NCI-H1436 treated with DMSO at 0.1 percent for 48 hours (cell line): ENCODE results near the gene TMEM184A.
"Not testable (repeated sequence)": the region's sequence is repeated elsewhere in the genome, so short reads cannot be mapped to it uniquely, and the experiment has no call there.

Experiments used
- DNase-seq: peaks from one replicate; lab custom pipeline; 2025; lab: John Stamatoyannopoulos, UW

TMEM184A gene

DNA sequence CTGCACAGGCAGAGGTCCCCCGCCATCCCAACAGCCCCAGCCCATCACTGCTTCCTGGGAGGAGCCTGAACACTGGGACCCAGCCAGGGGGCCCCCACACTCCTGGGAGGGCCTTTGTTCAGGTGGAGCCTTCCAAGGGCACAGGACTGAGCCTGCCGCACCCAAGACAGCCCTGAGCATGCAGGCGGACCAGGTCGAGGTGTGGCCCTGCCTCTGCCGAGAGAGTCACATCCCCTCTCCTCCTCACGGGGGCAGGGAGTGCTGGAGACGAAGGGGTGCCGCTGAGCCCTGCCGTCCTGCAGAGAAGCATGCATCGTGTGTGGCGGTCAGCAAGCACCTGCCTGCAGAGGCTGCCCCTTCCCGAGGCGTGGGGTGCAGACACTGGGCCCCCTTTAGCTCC, 32.8 kb downstream of the TMEM184A start:
- DNase-seq: no peak

GRCh38 chr7:1521456-1521855, 34.5 kb downstream of the TMEM184A start:
- no peak for DNase-seq

- no peak for DNase-seq
These were observed 35.3 kb downstream of the TMEM184A start for GRCh38 chr7:1520539-1521234.

DNA sequence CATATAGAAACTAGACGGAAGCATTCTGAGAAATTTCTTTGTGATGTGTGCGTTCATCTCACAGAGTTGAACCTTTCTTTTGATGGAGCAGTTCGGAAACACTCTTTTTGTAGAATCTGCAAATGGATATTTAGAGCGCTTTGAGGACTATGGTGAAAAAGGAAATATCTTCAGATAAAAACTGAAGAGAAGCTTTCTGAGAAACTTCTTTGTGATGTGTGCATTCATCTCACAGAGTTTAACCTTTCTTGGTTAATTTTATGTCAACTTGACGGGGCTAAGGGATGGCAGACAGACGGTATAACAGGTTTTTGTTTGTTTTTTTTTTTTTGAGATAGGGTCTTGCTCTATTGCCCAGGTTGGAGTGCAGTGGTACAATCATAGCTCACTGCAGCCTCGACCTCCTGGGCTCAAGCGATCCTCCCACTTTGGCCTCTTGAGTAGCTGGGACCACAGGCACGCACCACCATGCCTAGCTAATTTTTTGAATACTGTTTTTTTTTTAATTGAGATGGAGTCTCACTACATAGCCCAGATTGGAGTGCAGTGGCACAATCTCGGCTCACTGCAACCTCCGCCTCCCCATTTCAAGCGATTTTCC, 36.6 kb downstream of the TMEM184A start:
- DNase-seq: not testable (repeated sequence)

DNA sequence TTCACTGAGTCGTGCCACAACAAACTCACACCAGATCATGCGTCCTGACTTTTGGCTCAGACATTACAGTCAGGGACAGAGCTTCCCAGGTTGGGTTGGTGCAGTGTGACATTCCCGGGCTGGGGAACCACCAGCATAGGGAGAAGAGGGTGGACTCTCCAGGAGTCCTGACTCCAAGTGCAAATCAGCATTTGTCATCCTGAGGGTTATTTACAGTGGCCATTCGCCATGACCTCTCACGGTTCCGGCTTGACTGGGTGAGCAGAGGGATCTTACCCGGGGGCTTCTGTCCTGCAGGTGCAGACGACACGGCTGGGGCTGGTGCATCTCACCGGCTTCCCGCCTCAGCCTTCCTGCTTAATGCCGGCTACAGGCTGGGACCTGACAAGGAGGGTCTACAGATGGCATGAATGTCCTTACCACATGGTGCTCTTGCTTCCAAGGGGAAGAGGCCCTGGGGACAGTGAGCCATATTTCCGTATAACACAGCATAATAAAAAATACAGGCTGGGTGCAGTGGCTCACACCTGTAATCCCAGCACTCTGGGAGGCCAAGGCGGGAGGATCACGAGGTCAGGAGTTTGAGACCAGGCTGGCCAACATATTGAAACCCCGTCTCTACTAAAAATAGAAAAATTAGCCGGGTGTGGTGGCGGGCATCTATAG, 39.3 kb downstream of the TMEM184A start:
- no peak for DNase-seq

DNA sequence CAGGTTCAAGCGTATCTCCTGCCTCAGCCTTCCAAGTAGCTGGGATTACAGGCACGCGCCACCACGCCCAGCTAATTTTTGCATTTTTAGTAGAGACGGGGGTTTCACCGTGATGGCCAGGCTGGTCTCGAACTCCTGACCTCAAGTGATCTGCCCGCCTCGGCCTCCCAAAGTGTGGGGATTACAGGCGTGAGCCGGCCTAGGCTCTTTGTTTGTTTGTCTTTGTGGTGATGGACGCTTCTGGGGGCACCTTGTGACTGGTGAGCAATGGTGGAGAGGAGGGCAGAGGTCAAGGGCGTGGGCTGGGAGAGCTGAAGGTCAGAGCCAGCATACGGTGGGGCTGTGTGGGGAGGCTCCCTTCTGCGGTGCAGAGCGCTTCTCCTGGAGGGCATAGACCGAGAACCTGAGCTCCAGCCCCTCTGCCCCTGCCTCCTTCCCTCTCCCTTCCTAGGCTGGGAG, 40.5 kb downstream of the TMEM184A start:
- DNase-seq: not testable (repeated sequence)

DNA sequence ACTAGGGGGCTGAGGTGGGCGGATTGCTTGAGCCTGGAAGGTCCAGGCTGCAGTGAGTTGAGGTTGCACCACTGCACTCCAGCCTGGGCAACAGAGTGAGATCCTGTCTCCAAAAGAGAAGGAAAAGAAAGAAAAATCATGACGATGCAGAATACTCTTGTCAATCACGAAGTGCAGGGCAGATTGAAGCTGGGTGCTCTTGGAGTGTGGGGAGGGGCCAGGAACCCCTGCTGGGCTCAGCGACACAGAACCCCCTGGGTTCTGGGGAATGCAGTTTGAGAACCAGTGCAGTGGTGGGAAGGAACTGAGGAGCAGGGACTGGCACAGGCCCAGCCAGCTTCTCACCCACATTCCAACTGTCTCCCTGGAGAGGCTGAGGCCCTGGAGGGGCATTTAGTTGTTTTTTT, 41.0 kb downstream of the TMEM184A start:
- DNase-seq: no peak

DNA sequence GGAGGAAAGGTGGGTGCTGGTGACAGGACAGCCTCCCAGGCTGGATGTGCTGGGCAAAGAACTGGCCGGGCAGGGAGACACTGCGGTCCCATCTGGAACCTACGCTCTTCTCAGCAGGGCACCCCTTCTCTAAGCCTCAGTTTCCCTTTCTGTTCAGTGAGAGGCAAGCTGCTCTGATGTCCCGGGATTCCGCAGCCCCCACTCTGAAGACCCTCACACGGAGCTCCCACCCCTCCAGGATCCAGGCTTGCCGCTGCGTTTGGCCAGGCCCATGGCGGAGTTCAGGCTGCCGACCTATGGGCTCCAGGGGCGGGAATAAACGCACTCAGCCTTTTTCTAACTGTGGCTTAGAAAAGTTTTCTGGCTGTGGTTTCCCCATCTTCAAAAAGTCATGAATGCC, 41.6 kb downstream of the TMEM184A start:
- no peak for DNase-seq

DNA sequence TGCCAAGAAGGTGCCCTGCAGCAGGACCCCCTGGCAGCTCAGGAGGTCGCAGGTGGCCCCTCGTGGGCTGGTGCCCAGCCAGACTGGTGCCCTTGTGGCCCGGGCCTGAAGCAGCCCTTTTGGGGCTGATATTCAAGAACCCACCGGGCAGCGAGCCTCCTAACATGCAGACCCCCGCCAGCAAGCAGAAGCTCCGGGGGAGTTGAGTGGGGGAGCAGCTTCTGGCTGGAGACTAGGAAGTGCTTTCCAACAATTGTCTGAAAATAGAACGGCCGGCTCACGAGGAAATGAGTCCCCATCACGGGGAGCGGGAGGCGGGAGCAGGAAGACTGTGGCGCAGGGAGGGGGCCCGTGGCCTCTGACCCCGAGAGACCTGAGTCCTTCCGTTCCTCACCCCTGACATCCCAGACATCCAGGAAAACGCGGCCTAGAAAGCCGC, 42.3 kb downstream of the TMEM184A start:
- no peak for DNase-seq

GRCh38 chr7:1512781-1513656, 43.0 kb downstream of the TMEM184A start:
- no peak for DNase-seq

DNA sequence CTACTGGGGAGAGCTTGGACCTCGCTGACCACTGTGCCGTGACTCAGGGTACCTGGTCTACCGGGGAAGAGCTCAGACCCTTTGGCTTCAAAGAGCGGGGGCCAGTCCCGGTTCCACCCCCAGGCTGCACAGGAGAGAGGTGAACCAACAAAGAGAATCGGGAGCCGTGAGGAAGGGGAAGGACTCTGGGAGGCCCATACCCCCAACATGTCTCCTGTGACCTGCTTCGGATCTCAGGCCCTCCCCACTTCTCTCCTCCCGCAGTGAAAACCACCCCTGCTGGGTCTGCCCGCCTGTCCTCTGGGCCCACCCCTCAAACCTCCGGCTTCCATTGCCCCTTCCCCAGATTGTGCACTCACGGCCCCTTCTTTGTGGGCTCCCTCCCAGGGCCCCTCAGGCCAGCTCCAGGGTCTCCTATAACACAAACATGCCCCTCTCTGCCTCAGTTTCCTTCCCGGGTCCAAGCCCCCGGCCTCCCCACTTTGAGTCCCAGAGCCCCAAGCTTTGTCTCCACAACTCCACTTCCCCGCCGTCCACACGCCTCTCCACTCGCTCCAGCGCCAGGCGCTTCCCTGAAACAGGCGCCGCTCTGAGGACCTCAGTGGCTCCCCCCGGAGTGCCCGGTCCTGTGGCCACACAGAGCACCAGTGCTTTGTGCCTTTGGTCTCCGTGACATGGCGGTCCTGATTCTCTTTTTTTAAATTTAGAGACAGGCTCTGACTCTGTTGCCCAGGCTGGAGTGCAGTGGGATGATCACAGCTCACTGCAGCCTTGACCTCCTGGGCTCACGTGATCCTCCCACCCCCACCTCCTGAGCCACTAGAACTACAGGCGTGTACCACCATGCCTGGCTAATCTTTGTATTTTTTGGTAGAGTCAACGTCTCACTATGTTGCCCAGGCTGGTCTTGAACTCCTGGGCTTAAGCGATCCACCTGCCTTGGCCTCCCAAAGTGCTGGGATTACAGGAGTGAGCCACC, 44.3 kb downstream of the TMEM184A start:
- no peak for DNase-seq

- no peak for DNase-seq
These were observed 45.2 kb downstream of the TMEM184A start for GRCh38 chr7:1510780-1511154.

GRCh38 chr7:1509226-1509625, 46.8 kb downstream of the TMEM184A start:
- no peak for DNase-seq

- DNase-seq: no peak
These were observed 47.7 kb downstream of the TMEM184A start for GRCh38 chr7:1508277-1508758.

DNA sequence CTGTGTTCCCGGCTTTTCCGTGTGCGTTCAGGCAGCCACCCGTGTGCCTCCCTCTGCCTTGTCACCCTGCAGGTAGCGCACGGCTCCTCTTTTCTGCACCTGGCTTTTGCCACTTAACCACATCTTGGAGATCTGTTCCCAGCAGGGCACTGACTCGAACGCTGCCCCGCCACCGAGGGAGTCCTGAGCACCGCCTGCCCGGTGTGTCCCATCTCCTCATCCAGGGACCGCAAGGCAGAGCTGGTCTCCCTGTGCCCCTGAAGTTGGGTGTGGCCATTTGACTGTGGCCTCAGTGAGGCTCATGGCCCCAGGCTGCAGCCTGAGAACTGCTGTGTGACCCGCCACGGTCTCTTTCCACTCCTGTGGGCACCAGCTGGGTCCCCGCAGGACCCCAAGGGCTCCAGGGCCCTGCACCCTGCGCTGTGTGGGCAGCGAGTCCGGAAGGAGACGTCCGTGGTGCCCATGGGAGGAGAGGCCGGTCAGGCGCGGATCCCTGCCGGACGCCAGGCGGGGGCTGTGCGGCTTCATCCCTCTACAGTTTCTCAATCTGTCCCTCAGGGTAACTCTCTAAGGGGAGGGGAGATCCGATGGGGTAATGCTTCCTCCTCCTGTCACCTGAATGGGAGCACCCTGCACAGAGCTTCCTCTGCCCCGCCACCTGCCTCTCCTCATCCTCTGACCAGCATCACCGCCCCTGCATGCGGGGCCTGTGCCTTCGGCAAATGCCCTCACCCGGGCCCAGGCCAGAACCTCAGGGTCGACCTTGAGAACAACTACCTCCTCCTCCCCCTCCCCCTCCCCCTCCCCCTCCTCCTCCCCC, 50.1 kb downstream of the TMEM184A start:
- DNase-seq: no peak

- DNase-seq: peak; percentile 55
These were observed 51.9 kb downstream of the TMEM184A start, which contains the start of gene INTS1 for GRCh38 chr7:1503816-1504775. Gene INTS1 (minus strand): TSS chr7:1504389. CDS start chr7:1503960, 429 bp downstream.

DNA sequence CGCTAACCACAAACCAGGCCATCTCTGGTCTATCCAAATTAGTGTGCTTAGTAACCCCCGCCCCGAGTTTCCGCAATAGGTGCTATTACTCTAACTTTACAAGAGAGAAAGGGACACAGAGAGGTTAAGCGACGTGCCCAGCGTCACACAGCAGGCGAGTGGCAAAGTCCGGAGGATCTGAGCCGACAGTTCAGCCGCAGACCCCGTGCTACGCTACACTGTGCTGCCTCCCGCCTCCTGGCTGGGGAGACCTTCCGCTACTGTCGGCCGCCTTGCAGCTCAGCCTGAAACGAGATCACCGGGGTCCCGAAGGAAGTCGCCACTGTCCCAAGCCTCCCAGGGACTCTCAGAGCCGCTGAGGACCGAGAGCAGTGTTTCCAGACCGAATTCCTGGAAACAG, 52.6 kb downstream of the TMEM184A start:
- DNase-seq: no peak

DNA sequence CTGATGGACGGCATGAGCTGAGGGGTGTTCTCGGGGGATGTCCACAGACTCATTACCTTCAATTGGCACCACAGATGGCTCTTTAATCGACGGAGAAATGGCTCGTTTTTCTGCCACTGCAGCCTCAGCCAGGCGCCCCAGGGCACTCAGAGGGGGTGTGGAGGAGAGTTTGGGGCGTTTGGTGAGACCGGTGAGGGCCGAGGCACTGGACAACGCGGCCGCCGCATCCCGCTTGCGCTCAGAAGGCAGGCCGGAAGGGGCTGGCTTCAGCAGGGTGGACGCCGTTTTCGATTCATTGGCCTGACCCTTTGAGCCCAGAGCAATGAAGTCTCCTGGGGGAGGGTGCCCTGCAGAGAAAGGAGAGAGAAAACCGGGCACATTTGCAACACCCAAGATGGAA, 53.2 kb downstream of the TMEM184A start:
- no peak for DNase-seq
